ENCODE data around the gene C1orf21.

DNA sequence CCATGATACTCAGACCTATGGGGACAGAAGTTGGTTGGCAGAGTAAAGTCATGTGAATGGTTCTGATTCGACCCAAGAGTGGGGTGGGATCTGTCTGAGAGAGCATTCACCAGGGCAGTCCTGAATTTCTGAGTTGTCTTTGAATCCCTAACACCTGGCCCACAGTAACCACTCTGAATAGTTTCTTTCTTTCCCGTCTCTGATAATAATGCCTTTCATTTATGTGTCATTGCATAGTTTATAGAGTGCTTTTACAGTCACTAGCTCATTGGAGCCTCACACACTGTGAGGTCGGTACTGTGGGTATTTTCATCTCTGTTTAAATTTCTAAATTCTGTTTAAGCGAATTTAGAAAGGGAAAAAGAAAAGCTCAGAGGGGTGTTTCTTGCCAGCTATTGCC lies 147.1 kb downstream of the C1orf21 start:
- TF ChIP-seq, protein P1, sequence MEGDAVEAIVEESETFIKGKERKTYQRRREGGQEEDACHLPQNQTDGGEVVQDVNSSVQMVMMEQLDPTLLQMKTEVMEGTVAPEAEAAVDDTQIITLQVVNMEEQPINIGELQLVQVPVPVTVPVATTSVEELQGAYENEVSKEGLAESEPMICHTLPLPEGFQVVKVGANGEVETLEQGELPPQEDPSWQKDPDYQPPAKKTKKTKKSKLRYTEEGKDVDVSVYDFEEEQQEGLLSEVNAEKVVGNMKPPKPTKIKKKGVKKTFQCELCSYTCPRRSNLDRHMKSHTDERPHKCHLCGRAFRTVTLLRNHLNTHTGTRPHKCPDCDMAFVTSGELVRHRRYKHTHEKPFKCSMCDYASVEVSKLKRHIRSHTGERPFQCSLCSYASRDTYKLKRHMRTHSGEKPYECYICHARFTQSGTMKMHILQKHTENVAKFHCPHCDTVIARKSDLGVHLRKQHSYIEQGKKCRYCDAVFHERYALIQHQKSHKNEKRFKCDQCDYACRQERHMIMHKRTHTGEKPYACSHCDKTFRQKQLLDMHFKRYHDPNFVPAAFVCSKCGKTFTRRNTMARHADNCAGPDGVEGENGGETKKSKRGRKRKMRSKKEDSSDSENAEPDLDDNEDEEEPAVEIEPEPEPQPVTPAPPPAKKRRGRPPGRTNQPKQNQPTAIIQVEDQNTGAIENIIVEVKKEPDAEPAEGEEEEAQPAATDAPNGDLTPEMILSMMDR (IDR thresholded peaks at IDR 0.05) = no peak
- TF ChIP-seq EZH2 (IDR thresholded peaks at IDR 0.05; ENCODE audit: borderline replicate concordance, insufficient read depth, low read depth, low read length, poor library complexity, severe bottlenecking) = no peak
